Mucosa of stomach (tissue), 1 donor: Measurements from ENCODE around the gene ECEL1.

Experiments
- H3K27me3 ChIP-seq: one replicate; pipeline ENCODE4 v1.7.0; 2013; ENCODE audit warnings: mild to moderate bottlenecking, low read length; ENCODE audit not compliant: control insufficient read depth, insufficient read depth
- H3K36me3 ChIP-seq: one replicate; pipeline ENCODE4 v1.7.0; 2013; ENCODE audit warnings: low read length; ENCODE audit not compliant: control insufficient read depth, insufficient read depth
- H3K4me1 ChIP-seq: one replicate; pipeline ENCODE4 v1.7.0; 2013; ENCODE audit warnings: mild to moderate bottlenecking, low read length; ENCODE audit not compliant: control insufficient read depth, insufficient read depth
- H3K4me3 ChIP-seq: one replicate; pipeline ENCODE4 v1.7.0; 2013; ENCODE audit warnings: low read length
- H3K9ac ChIP-seq: one replicate; pipeline ENCODE4 v1.7.0; 2013; ENCODE audit warnings: mild to moderate bottlenecking, low read length, moderate library complexity
- H3K9me3 ChIP-seq: one replicate; pipeline ENCODE4 v1.7.0; 2013; ENCODE audit warnings: mild to moderate bottlenecking, low read length, moderate library complexity; ENCODE audit not compliant: control insufficient read depth
- donor health status: Pancreatic carcinoma.

Gene ECEL1

DNA sequence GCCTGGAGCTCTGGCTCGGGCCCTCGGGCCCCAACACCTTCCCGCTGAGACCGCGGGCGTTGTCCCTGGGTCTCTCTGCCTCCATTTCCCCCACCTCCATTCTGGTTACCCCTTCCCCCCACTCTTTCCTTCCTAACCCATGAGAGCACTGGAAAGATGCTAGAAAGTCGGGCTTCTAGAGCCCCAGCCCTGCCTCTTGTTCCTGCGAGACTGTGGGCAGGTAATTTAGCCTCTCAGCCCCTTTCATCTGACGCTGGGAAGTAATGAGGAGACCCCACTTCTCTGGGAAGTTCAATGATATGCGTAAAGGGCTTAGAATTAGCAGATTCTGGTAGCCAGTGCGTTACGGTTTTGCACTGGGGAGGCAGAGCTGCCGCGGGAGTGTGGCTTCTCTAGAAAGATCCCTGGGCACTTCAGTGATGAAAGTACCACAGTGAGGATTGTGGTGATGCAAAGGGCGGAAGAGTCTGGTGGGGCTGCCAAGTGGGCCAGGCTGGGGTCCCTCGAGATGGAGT, 16.2 kb upstream of the ECEL1 start:
- Histone ChIP-seq H3K9ac (no peak overlapping the region), H3K36me3 (no peaks in the 10 kb centered on the region), H3K4me1 (peaks cover 6% of the 10 kb centered on the region), H3K4me3 (no peak overlapping the region), H3K27me3 (peaks cover 34% of the 10 kb centered on the region), H3K9me3 (no peaks in the 10 kb centered on the region)

DNA sequence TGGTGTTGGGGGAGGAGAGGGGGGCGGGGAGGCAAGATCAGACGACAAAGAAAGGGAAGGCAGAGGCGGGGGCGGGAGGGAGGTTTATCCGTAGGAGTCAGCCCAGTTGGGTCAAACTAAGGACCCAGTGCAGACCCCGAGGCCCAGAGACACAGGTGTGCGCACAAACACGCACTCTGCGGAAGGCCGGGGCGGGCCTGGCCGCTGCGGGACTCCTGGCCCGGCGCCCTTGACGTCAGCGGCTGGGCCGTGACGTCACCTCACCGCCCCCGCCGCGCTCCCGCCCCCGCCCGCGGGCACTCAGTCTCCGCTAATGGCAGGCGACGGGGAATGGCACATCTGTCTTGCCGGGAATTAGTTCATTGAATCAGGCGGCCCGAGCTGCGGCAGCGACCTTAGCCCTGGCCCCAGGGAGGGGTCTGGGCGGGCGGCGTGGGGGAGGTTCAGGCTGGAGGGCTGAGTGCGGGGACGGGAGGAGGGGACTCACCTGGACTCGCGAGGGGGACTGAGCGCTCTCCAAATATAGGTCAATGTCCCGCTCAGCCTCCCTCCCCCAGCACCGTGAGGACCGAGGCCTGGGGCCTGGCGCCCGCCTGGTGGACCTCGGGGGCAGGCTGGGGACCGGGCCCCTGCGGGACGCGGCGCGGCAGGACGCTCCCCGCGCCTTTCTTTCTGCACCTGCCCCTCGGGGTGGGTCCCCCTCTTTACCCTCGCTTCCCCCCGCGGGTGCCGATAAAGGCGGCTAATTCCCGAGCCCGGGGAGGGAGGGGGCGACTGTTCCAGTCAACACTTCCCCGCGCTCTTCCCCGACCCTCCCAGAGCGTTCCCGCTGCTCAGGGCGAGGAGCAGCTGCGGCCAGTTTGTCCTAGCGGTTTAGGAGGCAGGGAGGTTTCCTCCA, 15.5 kb upstream of the ECEL1 start:
- Histone ChIP-seq H3K27me3 (peaks cover 34% of the 10 kb centered on the region), H3K9me3 (no peaks in the 10 kb centered on the region), H3K9ac (no peak overlapping the region), H3K4me3 (no peak overlapping the region), H3K4me1 (peaks cover 6% of the 10 kb centered on the region), H3K36me3 (no peaks in the 10 kb centered on the region)

- Histone ChIP-seq H3K4me1 (peaks cover 6% of the 10 kb centered on the region), H3K36me3 (no peaks in the 10 kb centered on the region), H3K9ac (no peak overlapping the region), H3K9me3 (no peaks in the 10 kb centered on the region), H3K4me3 (no peak overlapping the region), H3K27me3 (peaks cover 34% of the 10 kb centered on the region)
These were observed 14.9 kb upstream of the ECEL1 start for GRCh38 chr2:232502511-232502910.

DNA sequence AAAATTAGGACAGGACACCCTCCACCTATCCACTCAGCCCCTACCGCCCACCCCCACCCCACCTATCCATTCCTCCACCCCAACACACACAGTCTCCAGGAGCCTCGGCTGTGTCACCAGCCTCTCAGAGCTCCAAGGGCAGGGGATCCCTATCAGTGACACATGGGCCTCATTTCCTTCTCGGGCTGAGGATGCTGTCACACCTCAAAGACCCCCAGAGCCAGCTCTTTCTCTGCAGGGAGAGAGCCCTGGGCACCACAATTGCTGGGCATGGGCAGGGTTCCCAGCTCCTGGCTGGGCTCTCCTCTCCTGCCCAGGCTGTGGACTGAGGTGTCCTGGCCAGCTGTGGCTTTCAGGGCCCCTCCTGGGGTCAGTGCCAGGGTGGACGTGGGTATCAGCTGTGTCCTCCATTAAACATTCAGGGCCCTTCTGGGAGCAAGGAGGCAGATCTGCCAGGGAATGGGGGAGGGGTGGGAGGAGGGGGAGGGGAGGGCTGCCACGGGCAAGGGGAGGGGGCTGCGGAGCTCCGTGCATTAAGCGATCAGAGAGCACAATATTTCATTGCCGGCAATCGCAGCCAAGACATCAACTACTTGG, 14.3 kb upstream of the ECEL1 start:
- no peaks in the 10 kb centered on the region for H3K36me3 ChIP-seq
- H3K4me1 ChIP-seq, result peaks cover 6% of the 10 kb centered on the region
- H3K9me3 ChIP-seq, result no peaks in the 10 kb centered on the region
- peaks cover 34% of the 10 kb centered on the region for H3K27me3 ChIP-seq
- no peak overlapping the region for H3K9ac ChIP-seq
- H3K4me3 ChIP-seq, result no peak overlapping the region

DNA sequence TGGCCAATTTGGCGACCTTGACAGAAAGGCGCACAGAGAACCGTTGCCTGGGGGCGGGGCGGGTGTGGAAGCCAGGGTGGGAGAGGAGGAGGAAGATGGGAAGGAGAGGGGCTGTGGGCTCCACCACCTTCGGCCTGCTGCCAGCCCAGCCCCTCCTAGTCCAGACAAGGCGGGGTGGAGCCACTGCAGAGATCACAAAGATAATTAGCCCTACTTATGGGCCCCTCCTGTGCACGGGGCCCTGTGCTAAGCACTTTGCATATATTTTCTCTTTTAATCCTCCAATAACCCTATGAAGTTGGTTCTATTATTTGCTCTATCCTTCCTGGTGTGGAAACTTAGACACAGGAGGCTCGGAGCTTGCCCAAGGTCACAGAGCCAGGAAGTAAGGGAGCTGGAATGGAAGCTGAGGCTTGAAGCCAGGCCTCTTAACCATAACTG, 13.7 kb upstream of the ECEL1 start:
- no peaks in the 10 kb centered on the region for H3K36me3 ChIP-seq
- H3K27me3 ChIP-seq, result peaks cover 34% of the 10 kb centered on the region
- H3K4me1 ChIP-seq, result peaks cover 6% of the 10 kb centered on the region
- H3K9me3 ChIP-seq, result no peaks in the 10 kb centered on the region
- H3K4me3 ChIP-seq, result no peak overlapping the region
- H3K9ac ChIP-seq, result no peak overlapping the region

DNA sequence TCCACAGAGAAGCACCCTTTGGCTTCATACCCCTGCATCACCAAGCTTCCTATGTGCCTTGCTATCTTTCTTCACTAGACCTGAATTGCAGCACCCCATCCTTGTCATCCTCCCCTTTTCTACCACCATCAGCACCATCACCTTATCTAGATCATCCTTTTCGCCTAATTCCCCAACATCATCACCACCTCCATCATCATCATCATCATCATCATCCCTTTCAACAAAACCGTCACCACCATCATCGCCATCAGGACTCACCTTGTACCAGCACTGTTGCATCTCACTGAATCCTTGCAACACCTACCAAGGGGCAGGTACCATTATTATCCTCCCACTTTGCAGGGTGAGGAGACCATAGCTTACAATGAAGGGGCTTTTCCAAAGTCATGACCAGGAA, 10.8 kb upstream of the ECEL1 start:
- H3K27me3 ChIP-seq, result peaks cover 16% of the 10 kb centered on the region
- H3K9ac ChIP-seq, result no peak overlapping the region
- peaks cover 4% of the 10 kb centered on the region for H3K4me1 ChIP-seq
- no peaks in the 10 kb centered on the region for H3K36me3 ChIP-seq
- H3K9me3 ChIP-seq, result no peaks in the 10 kb centered on the region
- no peak overlapping the region for H3K4me3 ChIP-seq

DNA sequence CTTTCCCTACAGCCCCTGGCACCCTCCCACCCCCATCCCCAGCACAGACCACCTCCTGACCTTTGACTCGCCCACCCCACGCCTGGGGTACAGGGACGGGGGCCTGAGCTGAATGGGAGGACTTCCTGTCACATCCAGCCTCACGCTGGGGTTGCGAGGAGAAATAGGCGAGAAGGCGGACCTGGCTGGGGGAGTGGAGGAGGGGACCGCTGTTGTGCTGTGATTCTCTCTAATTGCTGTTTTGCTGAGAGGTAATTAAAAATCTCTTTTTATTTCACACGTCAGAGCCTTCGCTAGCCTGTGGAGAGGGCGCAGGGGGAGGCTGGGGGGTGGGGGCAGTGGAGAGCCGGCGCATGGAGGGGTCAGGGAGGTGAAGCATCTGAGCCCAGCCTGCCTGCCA, 9.7 kb upstream of the ECEL1 start:
- Histone ChIP-seq H3K36me3 (no peaks in the 10 kb centered on the region), H3K4me1 (no peaks in the 10 kb centered on the region), H3K27me3 (peaks cover 10% of the 10 kb centered on the region), H3K9me3 (no peaks in the 10 kb centered on the region), H3K9ac (no peak overlapping the region), H3K4me3 (no peak overlapping the region)

DNA sequence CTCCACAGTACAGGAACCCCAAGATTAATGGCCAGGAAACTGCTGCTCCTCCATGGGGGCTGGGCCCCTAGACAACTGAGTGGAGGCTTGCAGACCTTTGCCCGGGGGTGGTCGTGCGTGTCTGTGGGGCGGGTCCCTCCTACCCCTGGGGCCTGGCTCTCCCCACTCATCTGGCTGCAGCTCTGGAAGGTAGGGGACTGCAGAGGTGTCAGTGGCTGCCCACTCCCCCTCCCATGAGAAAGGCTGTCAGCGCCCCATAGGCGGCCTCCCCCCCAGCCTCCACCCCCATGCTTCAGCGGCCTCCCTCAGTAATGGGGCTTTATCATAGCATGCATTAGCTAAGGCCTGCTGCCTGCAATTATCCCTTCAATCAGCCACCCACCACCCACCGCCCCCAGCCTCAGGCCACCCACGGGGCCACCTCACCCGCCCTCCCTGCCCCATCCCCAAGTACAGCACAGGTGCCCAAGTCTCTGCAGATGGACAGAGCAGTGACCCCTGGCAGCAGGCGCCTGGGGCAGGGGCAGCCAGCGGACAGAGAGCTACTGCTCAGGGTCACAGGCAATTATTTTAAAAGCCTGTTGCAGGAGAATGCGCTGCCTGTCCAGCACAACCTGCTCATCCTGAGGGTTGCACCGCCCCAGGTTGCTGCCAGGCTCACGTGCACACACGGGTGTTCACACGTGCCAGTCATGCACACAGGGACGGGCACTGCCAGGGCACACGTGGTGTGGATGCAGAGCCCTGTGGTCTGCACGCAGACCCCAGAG, 9.1 kb upstream of the ECEL1 start:
- Histone ChIP-seq H3K4me3 (no peak overlapping the region), H3K4me1 (no peaks in the 10 kb centered on the region), H3K27me3 (peaks cover 7% of the 10 kb centered on the region), H3K9me3 (no peaks in the 10 kb centered on the region), H3K36me3 (no peaks in the 10 kb centered on the region), H3K9ac (no peak overlapping the region)

GRCh38 chr2:232495292-232495691, 7.7 kb upstream of the ECEL1 start:
- no peaks in the 10 kb centered on the region for H3K4me1 ChIP-seq
- H3K9ac ChIP-seq, result no peak overlapping the region
- H3K4me3 ChIP-seq, result no peak overlapping the region
- peaks cover 7% of the 10 kb centered on the region for H3K27me3 ChIP-seq
- H3K9me3 ChIP-seq, result no peaks in the 10 kb centered on the region
- no peaks in the 10 kb centered on the region for H3K36me3 ChIP-seq

GRCh38 chr2:232494542-232494941, 6.9 kb upstream of the ECEL1 start:
- Histone ChIP-seq H3K4me3 (no peak overlapping the region), H3K36me3 (no peaks in the 10 kb centered on the region), H3K27me3 (peaks cover 12% of the 10 kb centered on the region), H3K4me1 (no peaks in the 10 kb centered on the region), H3K9me3 (no peaks in the 10 kb centered on the region), H3K9ac (no peak overlapping the region)

- Histone ChIP-seq H3K9me3 (no peaks in the 10 kb centered on the region), H3K4me1 (no peaks in the 10 kb centered on the region), H3K9ac (no peak overlapping the region), H3K27me3 (peaks cover 14% of the 10 kb centered on the region), H3K4me3 (no peak overlapping the region), H3K36me3 (no peaks in the 10 kb centered on the region)
These were observed 6.3 kb upstream of the ECEL1 start for GRCh38 chr2:232493701-232494474.
